ENCODE results near the gene KRTAP1-4. TPM values are rescaled to one million over a fixed set of nuclear protein-coding genes. Genes with fewer than 3 reads are reported as not detected.
A peak's percentile ranks its signal among the peaks of the same experiment; 100 is the strongest.

The KRTAP1-4 gene
- total RNA-seq, 1 donor from 2014 or later, result not detected

- H3K4me3 Mint-ChIP-seq (ENCODE audit: unreplicated experiment), result no peak overlapping the region
- peak overlapping the region; percentile 42 for H3K27ac Mint-ChIP-seq (ENCODE audit: unreplicated experiment)
- DNase-seq (ENCODE audit: low spot score), result no peak
- H3K36me3 Mint-ChIP-seq (ENCODE audit: low read depth), result no peaks in the 10 kb centered on the region
- H3K4me1 Mint-ChIP-seq (ENCODE audit: low read depth), result peaks cover 4% of the 10 kb centered on the region
- TF ChIP-seq, protein P1, sequence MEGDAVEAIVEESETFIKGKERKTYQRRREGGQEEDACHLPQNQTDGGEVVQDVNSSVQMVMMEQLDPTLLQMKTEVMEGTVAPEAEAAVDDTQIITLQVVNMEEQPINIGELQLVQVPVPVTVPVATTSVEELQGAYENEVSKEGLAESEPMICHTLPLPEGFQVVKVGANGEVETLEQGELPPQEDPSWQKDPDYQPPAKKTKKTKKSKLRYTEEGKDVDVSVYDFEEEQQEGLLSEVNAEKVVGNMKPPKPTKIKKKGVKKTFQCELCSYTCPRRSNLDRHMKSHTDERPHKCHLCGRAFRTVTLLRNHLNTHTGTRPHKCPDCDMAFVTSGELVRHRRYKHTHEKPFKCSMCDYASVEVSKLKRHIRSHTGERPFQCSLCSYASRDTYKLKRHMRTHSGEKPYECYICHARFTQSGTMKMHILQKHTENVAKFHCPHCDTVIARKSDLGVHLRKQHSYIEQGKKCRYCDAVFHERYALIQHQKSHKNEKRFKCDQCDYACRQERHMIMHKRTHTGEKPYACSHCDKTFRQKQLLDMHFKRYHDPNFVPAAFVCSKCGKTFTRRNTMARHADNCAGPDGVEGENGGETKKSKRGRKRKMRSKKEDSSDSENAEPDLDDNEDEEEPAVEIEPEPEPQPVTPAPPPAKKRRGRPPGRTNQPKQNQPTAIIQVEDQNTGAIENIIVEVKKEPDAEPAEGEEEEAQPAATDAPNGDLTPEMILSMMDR (IDR thresholded peaks at IDR 0.05), result no peak
- no peaks in the 10 kb centered on the region for H3K9me3 Mint-ChIP-seq (ENCODE audit: low read depth)
- H3K27me3 Mint-ChIP-seq (ENCODE audit: low read depth), result no peaks in the 10 kb centered on the region
Observed at GRCh38 chr17:41013606-41014005, 16.4 kb downstream of the KRTAP1-4 start.

- Mint-ChIP-seq H3K36me3 (ENCODE audit: low read depth) (no peaks in the 10 kb centered on the region), H3K9me3 (ENCODE audit: low read depth) (no peaks in the 10 kb centered on the region), H3K27ac (ENCODE audit: unreplicated experiment) (no peak overlapping the region), H3K4me1 (ENCODE audit: low read depth) (peaks cover 4% of the 10 kb centered on the region), H3K4me3 (ENCODE audit: unreplicated experiment) (no peak overlapping the region), H3K27me3 (ENCODE audit: low read depth) (no peaks in the 10 kb centered on the region)
- no peak for DNase-seq (ENCODE audit: low spot score)
- TF ChIP-seq, protein P1 (IDR thresholded peaks at IDR 0.05), result no peak
Observed at GRCh38 chr17:41013181-41013580, 16.8 kb downstream of the KRTAP1-4 start.

DNA sequence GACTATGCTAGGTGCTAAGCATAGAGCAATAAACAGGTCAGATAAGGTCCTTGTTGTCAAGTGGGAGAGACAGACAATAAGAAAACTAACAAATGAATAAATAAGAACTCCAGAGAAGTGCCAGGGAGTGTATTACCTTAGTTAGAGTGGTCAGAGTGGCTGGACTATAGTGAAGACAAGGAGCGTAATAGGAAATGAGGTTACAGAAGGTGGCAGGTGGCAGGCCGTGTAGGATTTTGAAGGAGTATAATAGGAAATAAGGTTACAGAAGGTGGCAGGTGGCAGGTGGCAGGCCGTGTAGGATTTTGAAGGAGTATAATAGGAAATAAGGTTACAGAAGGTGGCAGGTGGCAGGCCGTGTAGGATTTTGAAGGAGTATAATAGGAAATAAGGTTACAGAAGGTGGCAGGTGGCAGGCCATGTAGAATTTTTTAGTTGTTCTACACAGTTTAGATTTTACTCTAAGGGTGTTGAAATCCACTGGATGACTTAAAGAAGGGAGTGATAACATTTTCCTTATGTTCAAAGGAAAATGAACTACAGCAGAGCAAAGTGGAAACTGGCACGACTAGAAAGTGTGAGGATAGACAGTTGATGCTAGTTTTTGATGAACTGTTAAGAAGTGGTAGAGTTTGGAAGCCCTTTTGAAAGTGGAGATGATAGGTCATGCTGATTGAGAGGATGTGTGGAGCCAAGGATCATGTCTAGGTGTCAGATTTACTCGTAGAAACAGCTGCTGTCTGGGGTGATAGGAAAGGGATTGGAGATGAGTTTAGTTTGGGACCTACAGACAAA lies 17.5 kb downstream of the KRTAP1-4 start:
- Mint-ChIP-seq H3K27me3 (ENCODE audit: low read depth) (no peaks in the 10 kb centered on the region), H3K9me3 (ENCODE audit: low read depth) (no peaks in the 10 kb centered on the region), H3K36me3 (ENCODE audit: low read depth) (no peaks in the 10 kb centered on the region), H3K4me3 (ENCODE audit: unreplicated experiment) (no peak overlapping the region), H3K4me1 (ENCODE audit: low read depth) (peaks cover 4% of the 10 kb centered on the region), H3K27ac (ENCODE audit: unreplicated experiment) (no peak overlapping the region)
- TF ChIP-seq, protein P1 (IDR thresholded peaks at IDR 0.05), result no peak
- DNase-seq (ENCODE audit: low spot score), result no peak

DNA sequence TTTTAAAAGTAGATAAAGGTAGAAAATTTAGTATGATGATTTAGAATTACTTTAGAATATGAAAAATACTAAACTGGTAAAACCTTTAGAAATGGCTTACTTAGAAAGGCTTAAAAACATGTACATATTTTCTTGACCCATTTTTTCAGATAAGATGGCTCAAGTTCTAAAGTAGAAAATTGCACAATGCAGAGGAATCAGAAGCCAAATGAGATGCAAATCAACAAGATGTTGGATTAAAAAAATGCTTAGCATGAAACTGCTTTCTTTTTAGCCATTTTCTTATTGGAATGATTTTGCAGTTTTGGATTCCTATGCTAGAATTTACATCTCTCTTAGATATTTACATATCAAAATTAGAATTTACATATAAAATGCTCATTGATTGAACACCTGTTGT lies 19.6 kb downstream of the KRTAP1-4 start:
- H3K4me3 Mint-ChIP-seq (ENCODE audit: unreplicated experiment), result no peak overlapping the region
- DNase-seq (ENCODE audit: low spot score), result no peak
- H3K36me3 Mint-ChIP-seq (ENCODE audit: low read depth), result no peaks in the 10 kb centered on the region
- H3K4me1 Mint-ChIP-seq (ENCODE audit: low read depth), result peaks cover 4% of the 10 kb centered on the region
- TF ChIP-seq, protein P1 (IDR thresholded peaks at IDR 0.05), result no peak
- H3K9me3 Mint-ChIP-seq (ENCODE audit: low read depth), result no peaks in the 10 kb centered on the region
- no peak overlapping the region for H3K27ac Mint-ChIP-seq (ENCODE audit: unreplicated experiment)
- H3K27me3 Mint-ChIP-seq (ENCODE audit: low read depth), result no peaks in the 10 kb centered on the region

DNA sequence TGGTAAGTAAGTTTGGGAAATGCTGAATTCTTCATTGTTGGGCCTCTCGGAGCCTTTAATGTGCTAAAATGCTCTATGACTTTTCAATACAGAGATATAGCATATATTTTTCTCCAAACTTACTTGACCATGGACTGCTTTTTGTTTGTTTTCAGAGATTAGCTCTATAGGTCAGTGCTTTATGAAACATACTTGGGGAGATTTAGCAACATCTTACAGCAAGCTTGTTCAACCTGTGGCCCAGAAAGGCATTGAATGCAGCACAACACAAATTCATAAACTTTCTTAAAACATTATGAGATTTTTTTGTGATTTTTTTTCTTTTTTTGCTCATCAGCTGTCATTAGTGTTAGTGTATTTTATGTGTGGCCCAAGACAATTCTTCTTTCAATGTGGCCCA lies 20.1 kb downstream of the KRTAP1-4 start:
- no peaks in the 10 kb centered on the region for H3K36me3 Mint-ChIP-seq (ENCODE audit: low read depth)
- H3K4me3 Mint-ChIP-seq (ENCODE audit: unreplicated experiment), result no peak overlapping the region
- H3K27me3 Mint-ChIP-seq (ENCODE audit: low read depth), result no peaks in the 10 kb centered on the region
- H3K4me1 Mint-ChIP-seq (ENCODE audit: low read depth), result peaks cover 4% of the 10 kb centered on the region
- DNase-seq (ENCODE audit: low spot score), result no peak
- H3K9me3 Mint-ChIP-seq (ENCODE audit: low read depth), result no peaks in the 10 kb centered on the region
- H3K27ac Mint-ChIP-seq (ENCODE audit: unreplicated experiment), result no peak overlapping the region
- TF ChIP-seq, protein P1 (IDR thresholded peaks at IDR 0.05), result no peak

Data from chondrocyte (in vitro differentiated cells).